ENCODE measurements around the gene HDHD5.

DNA sequence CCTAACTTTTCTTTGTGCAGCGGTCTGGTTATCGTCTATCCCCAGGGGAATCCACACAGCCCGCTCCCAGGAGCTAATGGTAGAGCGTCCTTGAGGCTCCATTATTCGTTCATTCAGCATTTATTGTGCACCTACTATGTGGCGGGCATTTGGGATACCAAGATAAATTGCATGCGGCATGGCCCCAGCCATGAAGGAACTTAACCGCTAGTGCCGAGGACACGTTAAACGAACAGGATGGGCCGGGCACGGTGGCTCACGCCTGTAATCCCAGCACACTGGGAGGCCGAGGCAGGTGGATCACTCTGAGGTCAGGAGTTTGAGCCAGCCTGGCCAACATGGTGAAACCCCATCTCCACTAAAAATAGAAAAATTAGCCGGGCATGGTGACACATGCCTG lies 49.1 kb downstream of the HDHD5 start:
- TF ChIP-seq RARB (CRISPR knock-in tag; IDR thresholded peaks at IDR 0.05): no peak
- TF ChIP-seq ISL1 (CRISPR knock-in tag; IDR thresholded peaks at IDR 0.05): no peak
- TF ChIP-seq OSR1 (CRISPR knock-in tag; IDR thresholded peaks at IDR 0.05): no peak
- TF ChIP-seq ZNF8 (CRISPR knock-in tag; IDR thresholded peaks at IDR 0.05): no peak
- TF ChIP-seq, protein P1, sequence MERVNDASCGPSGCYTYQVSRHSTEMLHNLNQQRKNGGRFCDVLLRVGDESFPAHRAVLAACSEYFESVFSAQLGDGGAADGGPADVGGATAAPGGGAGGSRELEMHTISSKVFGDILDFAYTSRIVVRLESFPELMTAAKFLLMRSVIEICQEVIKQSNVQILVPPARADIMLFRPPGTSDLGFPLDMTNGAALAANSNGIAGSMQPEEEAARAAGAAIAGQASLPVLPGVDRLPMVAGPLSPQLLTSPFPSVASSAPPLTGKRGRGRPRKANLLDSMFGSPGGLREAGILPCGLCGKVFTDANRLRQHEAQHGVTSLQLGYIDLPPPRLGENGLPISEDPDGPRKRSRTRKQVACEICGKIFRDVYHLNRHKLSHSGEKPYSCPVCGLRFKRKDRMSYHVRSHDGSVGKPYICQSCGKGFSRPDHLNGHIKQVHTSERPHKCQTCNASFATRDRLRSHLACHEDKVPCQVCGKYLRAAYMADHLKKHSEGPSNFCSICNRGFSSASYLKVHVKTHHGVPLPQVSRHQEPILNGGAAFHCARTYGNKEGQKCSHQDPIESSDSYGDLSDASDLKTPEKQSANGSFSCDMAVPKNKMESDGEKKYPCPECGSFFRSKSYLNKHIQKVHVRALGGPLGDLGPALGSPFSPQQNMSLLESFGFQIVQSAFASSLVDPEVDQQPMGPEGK (CRISPR knock-in tag; IDR thresholded peaks at IDR 0.05; ENCODE audit: borderline replicate concordance): no peak
- TF ChIP-seq ZNF70 (CRISPR knock-in tag; IDR thresholded peaks at IDR 0.05): no peak
- no peak for TF ChIP-seq ARNTL (CRISPR knock-in tag; IDR thresholded peaks at IDR 0.05; ENCODE audit: borderline replicate concordance, low read depth)
- TF ChIP-seq, protein P2, sequence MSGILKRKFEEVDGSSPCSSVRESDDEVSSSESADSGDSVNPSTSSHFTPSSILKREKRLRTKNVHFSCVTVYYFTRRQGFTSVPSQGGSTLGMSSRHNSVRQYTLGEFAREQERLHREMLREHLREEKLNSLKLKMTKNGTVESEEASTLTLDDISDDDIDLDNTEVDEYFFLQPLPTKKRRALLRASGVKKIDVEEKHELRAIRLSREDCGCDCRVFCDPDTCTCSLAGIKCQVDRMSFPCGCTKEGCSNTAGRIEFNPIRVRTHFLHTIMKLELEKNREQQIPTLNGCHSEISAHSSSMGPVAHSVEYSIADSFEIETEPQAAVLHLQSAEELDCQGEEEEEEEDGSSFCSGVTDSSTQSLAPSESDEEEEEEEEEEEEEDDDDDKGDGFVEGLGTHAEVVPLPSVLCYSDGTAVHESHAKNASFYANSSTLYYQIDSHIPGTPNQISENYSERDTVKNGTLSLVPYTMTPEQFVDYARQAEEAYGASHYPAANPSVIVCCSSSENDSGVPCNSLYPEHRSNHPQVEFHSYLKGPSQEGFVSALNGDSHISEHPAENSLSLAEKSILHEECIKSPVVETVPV (CRISPR knock-in tag; IDR thresholded peaks at IDR 0.05): no peak
- no peak for TF ChIP-seq TOX (CRISPR knock-in tag; IDR thresholded peaks at IDR 0.05; ENCODE audit: borderline replicate concordance)
- TF ChIP-seq ZNF565 (CRISPR knock-in tag; conservative IDR thresholded peaks at IDR 0.05; ENCODE audit: low read depth): no peak
- TF ChIP-seq SNAI2 (CRISPR knock-in tag; IDR thresholded peaks at IDR 0.05): no peak
